HPDE6-E6E7 (cell line): Measurements from ENCODE around the gene ERBB4.
A peak's percentile ranks its signal among the peaks of the same experiment; 100 is the strongest.

Experiments used
- DNase-seq: peaks from one replicate; pipeline ENCODE4 v3.0.0; 2011; ENCODE audit warnings: missing footprints; ENCODE audit errors: extremely low spot score

ERBB4 gene

DNA sequence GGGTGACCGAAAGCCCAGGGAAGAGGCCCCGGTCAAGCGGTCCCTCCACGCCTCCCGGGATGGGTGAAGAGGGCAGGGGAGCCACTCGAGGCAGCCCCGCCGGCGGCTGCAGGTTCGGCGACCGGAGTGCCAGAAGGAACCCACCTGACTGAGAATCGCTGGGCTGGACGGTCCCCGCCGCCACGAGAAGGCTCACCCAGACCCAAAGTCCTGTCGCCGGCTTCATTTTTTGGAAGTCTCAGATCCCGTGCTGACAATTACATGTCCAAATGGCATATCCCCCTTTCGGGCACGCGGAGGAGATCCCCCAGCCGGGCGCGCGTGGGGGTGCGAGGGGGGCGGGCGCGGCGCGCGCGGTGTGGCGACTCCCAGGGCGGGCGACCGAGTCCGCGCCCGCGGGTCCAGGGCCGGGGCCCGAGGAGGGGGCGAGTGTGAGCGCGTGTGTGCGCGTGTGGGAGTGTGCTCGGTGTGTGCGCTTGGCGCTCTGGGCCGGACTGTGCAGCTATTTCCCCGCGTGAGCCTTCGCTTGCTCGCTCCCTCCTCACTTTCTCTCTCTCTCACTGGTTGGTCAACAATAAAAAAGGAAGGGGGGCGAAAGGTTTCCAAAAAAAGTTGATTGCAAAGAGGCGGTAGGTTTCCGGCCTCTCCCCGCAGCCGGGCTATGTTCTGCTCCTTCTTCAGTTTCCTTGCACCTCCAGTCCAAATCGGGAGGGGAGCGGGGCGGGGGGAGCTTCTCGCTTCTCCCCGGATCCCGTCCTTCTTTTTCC is at the start of gene ERBB4:
Gene ERBB4, minus strand, starts transcription at position 498 of the 767 bp plus-strand sequence. Its CDS starts 272 bp downstream, at position 226.
- DNase-seq, result peak; percentile 4

- DNase-seq, result no peak
Observed at GRCh38 chr2:212580117-212580516, 41.5 kb upstream of the ERBB4 start.

- no peak for DNase-seq
Observed at GRCh38 chr2:212556296-212556695, 17.7 kb upstream of the ERBB4 start.

DNA sequence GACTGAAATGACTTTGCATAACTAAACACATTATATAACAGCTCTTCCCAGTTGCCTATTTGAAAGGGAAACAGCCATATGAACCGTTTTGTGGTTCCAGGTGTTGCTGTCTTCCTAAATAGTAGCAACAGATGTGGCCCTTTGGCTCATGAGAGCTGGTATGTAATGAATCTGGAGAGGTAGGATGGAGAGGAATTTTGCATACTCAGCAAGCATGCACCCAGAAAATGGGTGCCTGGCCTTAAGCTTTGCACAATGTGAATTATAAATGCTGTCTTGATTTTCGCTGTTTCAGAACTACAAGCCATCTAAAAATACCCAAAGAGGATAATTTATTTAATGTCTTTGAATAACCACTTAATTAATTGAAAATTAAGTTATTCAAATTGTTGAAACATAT is 15.6 kb upstream of the ERBB4 start:
- DNase-seq, result no peak

GRCh38 chr2:212549941-212550340 is 11.3 kb upstream of the ERBB4 start:
- DNase-seq, result no peak

DNA sequence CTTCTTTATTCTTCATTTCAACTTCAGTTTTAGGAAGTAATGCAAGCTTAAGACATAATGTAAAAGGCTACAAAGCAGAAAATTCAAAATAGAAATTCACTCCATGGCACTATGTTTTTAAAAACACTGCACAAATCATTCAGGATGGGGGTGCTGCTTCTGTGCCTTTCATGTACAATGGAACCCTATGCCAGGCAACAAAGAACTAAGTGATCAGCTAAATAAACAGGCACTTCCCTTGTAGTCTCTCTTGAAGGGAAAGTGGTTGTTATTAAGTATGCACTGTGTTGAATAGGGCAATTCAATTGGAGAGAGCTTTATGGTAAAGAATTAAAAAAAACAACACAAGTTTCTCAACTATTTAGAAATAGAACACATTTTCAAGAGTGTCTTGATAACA is 10.9 kb upstream of the ERBB4 start:
- no peak for DNase-seq

DNA sequence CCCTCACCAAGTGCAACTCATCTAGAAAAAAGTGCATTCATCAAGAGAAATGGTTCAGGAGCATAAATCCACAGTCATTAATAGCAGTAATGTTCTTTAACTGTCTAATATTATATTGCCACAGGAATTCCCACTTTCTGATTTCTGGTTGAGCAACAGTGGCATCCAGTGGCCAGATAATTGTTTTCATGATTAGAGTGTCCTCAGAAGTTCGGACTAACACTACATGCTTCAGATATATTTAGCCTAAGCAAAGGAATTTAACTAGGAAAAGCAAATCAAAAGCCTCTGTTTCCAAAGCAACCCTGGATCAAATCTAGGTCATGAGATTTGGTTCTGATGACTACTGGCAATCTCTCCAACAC is 9.8 kb upstream of the ERBB4 start:
- no peak for DNase-seq

GRCh38 chr2:212547716-212548454 is 9.3 kb upstream of the ERBB4 start:
- no peak for DNase-seq

GRCh38 chr2:212546669-212547068 is 8.1 kb upstream of the ERBB4 start:
- DNase-seq, result no peak

- no peak for DNase-seq
Observed at GRCh38 chr2:212540341-212540740, 1.7 kb upstream of the ERBB4 start.

- peak; percentile 49 for DNase-seq
Observed at GRCh38 chr2:212539072-212539880, 674 bp upstream of the ERBB4 start.

GRCh38 chr2:212537726-212538304 is 787 bp downstream of the ERBB4 start:
- no peak for DNase-seq

DNA sequence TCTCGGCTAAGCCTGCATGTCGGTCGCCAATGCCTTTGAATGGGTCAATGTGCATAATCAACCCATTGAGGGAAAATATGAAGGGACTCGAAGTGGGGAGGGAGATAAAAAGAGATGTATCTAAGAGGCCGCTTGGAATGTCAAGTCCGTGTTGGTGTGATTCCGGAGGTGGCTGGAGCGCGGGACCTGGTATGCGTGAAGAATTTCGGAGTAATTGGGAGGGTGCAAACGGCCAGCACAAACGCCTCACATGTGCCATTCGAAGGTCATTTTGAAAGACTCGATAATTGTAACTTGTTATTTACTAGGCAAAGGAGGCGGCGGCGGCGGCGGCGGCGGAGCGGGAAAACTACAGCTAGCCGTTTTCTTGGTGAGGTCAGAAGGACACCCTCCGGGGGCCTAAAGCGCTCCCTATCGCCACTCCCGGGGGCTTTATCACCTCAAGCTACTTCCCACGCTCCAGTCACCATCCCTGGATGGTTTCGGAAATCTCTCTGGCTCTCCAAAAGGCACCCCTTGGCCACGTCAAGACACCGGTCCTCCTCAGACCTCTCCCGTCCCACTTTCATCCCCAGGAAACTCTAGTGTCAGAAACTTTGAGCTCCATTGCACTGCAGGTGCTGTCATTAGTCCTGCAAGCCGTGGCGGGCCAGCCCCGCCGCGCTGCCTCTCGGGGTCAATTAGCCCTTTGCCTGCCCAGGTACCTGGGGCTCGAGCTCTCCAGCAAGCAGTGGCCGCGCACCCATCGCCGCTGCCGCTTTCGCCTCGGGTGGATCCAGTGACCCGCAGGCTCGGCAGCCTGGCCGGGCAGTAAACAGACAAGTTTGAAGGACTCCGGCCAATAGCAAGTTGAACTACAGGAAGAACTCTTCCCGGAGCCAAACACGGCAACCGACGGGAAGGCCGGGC is 1.5 kb downstream of the ERBB4 start:
- DNase-seq, result peak; percentile 2

DNA sequence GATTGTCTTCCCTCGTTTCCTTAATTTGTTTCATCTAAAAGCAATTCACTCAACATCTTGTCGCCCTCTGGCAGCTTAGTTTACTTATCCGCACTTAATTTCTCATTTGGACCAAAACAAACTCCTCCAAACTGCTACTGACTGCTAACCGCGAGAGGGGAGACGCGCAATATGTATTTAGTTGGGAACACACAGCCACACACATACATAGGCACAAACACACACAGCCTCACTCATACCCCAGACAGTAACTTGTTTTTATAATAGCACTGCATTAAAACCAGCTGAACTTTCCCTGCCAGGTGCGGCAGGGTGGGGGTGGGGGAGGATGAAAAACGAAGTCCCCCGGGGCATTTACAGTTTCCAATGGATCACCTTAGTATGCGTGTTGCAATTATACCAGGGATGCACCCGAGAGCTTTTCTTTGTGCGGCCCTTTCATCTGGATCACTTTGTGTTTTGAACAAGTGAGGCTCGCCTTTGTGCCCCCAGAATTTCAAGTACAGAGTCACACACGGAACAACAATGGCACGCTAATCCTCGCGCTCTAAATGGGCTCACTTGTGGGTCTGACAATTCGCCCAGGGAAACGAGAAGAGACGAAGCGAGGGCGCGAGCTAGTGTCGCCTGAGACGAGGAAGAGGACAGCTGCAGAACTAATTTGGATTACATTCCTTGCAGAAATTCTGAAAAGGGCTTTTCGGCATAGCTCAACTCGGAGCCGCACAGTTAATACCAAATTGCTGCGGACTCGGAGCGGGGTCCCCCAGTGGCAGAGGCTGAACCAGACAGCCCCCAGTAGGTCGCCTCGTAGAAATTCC is 2.4 kb downstream of the ERBB4 start:
- DNase-seq, result no peak

- DNase-seq, result no peak
Observed at GRCh38 chr2:212534336-212534735, 4.3 kb downstream of the ERBB4 start.

GRCh38 chr2:212532585-212532984 is 6.0 kb downstream of the ERBB4 start:
- no peak for DNase-seq

GRCh38 chr2:212532087-212532486 is 6.5 kb downstream of the ERBB4 start:
- no peak for DNase-seq

- DNase-seq, result no peak
Observed at GRCh38 chr2:212531499-212531898, 7.1 kb downstream of the ERBB4 start.

DNA sequence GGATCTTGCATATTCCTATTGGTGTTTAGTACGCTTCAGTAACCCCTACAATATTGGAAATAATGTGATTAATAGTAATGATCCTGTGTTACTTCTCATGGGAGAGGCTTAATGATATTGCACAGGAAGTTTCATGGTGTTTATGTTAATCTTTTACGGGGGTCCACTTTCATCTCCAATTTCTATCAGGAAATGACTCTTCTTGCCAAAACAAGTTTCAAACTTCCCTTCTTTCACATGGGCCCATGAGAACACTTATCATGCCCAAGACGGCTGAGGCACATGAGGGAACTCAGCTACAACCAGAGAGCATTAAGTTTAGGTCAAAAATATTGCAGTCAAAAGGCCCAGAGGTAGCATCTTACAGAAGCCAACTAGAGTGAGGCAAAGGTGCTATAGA is 7.6 kb downstream of the ERBB4 start:
- DNase-seq, result no peak

DNA sequence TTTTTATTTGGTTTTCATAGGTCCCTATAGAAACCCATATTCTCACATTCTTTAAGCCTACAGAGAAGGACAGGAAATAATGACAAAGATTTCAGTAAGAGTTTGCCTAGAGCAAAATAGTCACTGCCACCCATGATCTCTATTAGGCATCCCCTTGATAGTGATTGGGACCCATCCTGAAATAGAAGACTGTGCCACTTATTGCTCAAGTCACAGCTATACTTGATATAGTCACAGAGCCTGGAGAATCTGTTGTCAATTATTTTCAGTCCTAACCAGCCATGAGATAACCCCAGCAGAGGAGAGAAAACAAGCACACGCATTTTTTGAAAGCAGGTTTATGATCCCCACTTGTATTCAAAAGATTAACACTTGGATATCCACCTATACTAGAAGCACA is 8.2 kb downstream of the ERBB4 start:
- DNase-seq, result no peak
